ENCODE data around the gene FMNL3. TPM values are rescaled to one million over a fixed set of nuclear protein-coding genes. Genes with fewer than 3 reads are reported as not detected.

Gene FMNL3
- total and polyA plus RNA-seq, 2 of the 8 experiments (the other 6 are each of a cell fraction or from before 2014, with no cell fraction given): 8.6 to 29.0 TPM

DNA sequence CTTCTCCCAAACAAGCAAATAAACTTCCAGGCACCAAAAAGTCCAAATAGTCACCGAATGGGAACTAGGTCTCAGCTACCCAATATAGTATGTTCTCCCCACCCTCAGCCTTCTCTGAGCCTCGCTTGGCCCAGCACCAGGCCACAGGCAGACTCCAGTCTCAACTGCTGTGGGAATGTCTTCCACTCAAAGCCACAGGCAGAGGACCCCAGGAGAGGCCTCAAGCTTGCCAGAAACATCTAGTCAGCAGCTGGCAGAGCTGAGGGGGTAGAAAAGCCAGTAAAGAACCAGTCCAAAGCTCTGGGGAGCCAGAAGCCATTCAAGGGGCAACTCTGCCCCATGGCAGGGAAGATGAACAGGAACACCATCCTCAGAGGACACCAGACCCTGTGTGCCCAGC, 41.8 kb downstream of the FMNL3 start:
- Histone ChIP-seq H2BK120ac (replicated peaks; ENCODE audit: low read depth, low read length) (no peak overlapping the region), H2BK12ac (ENCODE audit: low read depth, low read length) (no peak overlapping the region), H2BK5ac (ENCODE audit: low read depth, low read length) (no peak overlapping the region), H3K79me1 (ENCODE audit: low read depth, low read length) (no peaks in the 10 kb centered on the region; the same call in 1 of the 2 replicates), H3K9me3 (ENCODE audit: insufficient read depth in 2 of 2, low read depth in 1 of 2, low read length in 1 of 2) (no peaks in the 10 kb centered on the region), H3K4ac (replicated peaks; ENCODE audit: insufficient read length, low read depth, low read length) (no peak overlapping the region), H3K56ac (replicated peaks; ENCODE audit: insufficient read length, low read depth, low read length) (no peak overlapping the region), H4K8ac (ENCODE audit: extremely low read depth, insufficient read depth, low read length) (no peak overlapping the region), H3K27ac (ENCODE audit: low read depth, low read length) (no peak overlapping the region), H3K79me2 (ENCODE audit: control insufficient read depth in 1 of 2, insufficient read depth in 2 of 2, low read length in 2 of 2) (no peaks in the 10 kb centered on the region), H3K14ac (ENCODE audit: insufficient read length) (no peak overlapping the region), H3K9ac (replicated peaks in 1 of 4; ENCODE audit: extremely low read depth in 1 of 4, low read depth in 3 of 4, low read length in 3 of 4) (no peak overlapping the region), H2BK20ac (ENCODE audit: low read length) (no peak overlapping the region), H3K27me3 (replicated peaks in 1 of 4; ENCODE audit: control insufficient read depth in 3 of 4, extremely low read depth in 1 of 4, insufficient read depth in 3 of 4, low read length in 3 of 4) (no peaks in the 10 kb centered on the region), H4K91ac (replicated peaks; ENCODE audit: insufficient read length, low read length) (no peak overlapping the region), H3K4me1 (replicated peaks in 1 of 4; ENCODE audit: control insufficient read depth in 3 of 4, insufficient read depth in 4 of 4, low read length in 3 of 4) (peaks cover 3 to 6% (median 4%) of the 10 kb centered on the region in 4 experiments; a peak in 4 of 7 replicates), H3K23me2 (ENCODE audit: low read depth, low read length) (no peaks in the 10 kb centered on the region), H2AFZ (ENCODE audit: low read length) (no peak overlapping the region), H3K18ac (ENCODE audit: extremely low read depth, low read length) (no peak overlapping the region), H3K23ac (ENCODE audit: insufficient read length) (no peak overlapping the region), H3K36me3 (ENCODE audit: control insufficient read depth in 2 of 4, insufficient read depth in 4 of 4, low read length in 3 of 4) (peaks cover 0 to 8% (median 3%) of the 10 kb centered on the region in 4 experiments; a peak in 3 of 8 replicates), H2AK5ac (ENCODE audit: low read depth, low read length) (no peak overlapping the region), H4K20me1 (replicated peaks in 1 of 2; ENCODE audit: control insufficient read depth in 1 of 2, insufficient read depth in 2 of 2, low read length in 2 of 2) (peaks cover 1% of the 10 kb centered on the region in 2 experiments), H2BK15ac (ENCODE audit: low read length) (no peak overlapping the region), H3K4me2 (ENCODE audit: insufficient read depth in 1 of 2, low read depth in 2 of 2, low read length in 2 of 2) (no peak overlapping the region), H3K4me3 (ENCODE audit: extremely low read depth in 1 of 4, insufficient read depth in 2 of 4, low read depth in 3 of 4, low read length in 4 of 4) (no peak overlapping the region), H4K5ac (ENCODE audit: insufficient read length, low read depth, low read length) (no peak overlapping the region)
- CTCF ChIA-PET (ENCODE audit: partially characterized antibody): interaction anchor here (1.2 to 5.8 kb wide), 6 partner anchors 9 to 32 kb away, joined by 3 to 30 read pairs (median 4); no protein-coding TSS in a partner anchor
- WGBS, 2 experiments (ENCODE audit: extremely low coverage in 1 of 2, insufficient coverage in 1 of 2, insufficient read length in 1 of 2, insufficient replicate concordance in 2 of 2, low coverage in 1 of 2, low lambda C conversion rate in 2 of 2, missing lambda C conversion rate in 1 of 2): 82% methylated on average over 2 of the region's 2 CpGs; no CpG with 5 or more reads in 1 of the 2 experiments
- no peak for TF ChIP-seq FOSL1 (IDR thresholded peaks at IDR 0.05; ENCODE audit: insufficient read depth, low read depth, low read length)
- TF ChIP-seq POLR2A (IDR thresholded peaks at IDR 0.05; ENCODE audit: control extremely low read depth in 1 of 2, low read depth in 2 of 2, low read length in 2 of 2): no peak
- DNase-seq (ENCODE audit: low read depth in 1 of 2, low spot score in 2 of 2) (no peak), FAIRE-seq (no peak)
- POLR2A ChIA-PET (ENCODE audit: partially characterized antibody): interaction anchor here (0.7 to 4.3 kb wide), 8 partner anchors 9 to 110 kb away, joined by 3 to 36 read pairs (median 3); partner anchors contain the start of gene TMBIM6

All from H1 (cell line).